ENCODE results near the gene PLPP4.

The PLPP4 gene

DNA sequence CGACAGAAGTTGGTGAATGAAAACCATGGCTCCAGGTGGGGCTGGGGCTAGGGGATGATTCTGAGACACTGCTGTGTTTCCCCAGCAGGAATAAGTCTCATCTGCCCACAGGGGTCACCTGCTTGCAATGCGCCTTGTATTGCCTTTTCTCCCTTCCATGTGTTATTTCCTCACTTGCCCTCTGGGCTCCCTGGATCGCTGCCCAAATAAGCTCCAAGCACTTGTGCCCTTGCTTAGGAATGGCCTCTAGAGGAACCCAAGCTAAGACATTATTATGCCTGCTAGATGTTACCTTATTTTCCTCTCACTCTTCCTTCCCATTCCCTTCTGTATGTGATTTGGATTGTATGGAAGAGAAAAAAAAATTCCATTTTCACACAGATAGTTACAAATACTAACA lies 24.8 kb upstream of the PLPP4 start:
- ATAC-seq (replicated peaks; ENCODE audit: extremely low read depth, poor library complexity, severe bottlenecking) (no peak), DNase-seq (ENCODE audit: low spot score in 2 of 2) (no peak)
- Mint-ChIP-seq H3K9me3 (peaks cover 6% of the 10 kb centered on the region), H3K27me3 (peaks cover 38% of the 10 kb centered on the region), H3K4me1 (no peaks in the 10 kb centered on the region), H3K4me3 (no peak overlapping the region), H3K36me3 (ENCODE audit: insufficient read depth) (no peaks in the 10 kb centered on the region), H3K27ac (ENCODE audit: low read depth) (no peak overlapping the region)

DNA sequence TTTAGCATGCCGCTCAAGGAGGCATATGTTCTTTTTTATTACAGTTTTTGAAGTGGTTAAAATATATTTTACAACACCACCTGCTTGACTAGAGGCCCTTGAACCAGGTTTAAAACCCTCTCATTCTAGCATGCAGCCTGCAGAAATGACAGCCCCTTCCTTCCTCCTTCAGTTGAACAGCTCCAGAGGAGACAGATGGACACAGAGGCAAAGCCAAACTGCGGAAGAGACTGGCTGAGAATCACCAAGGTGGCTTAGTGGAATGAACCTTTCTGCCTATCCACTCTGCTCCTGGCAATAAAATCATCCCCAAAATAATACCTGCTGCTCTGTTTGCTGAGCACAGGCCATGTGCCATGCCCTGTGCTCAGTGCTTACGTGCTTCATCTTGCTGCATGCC lies 23.9 kb upstream of the PLPP4 start:
- ATAC-seq (replicated peaks; ENCODE audit: extremely low read depth, poor library complexity, severe bottlenecking) (no peak), DNase-seq (ENCODE audit: low spot score in 2 of 2) (no peak)
- H3K9me3 Mint-ChIP-seq, result peaks cover 6% of the 10 kb centered on the region
- H3K4me1 Mint-ChIP-seq, result no peaks in the 10 kb centered on the region
- H3K4me3 Mint-ChIP-seq, result no peak overlapping the region
- H3K27ac Mint-ChIP-seq (ENCODE audit: low read depth), result no peak overlapping the region
- H3K36me3 Mint-ChIP-seq (ENCODE audit: insufficient read depth), result no peaks in the 10 kb centered on the region
- H3K27me3 Mint-ChIP-seq, result peaks cover 38% of the 10 kb centered on the region

DNA sequence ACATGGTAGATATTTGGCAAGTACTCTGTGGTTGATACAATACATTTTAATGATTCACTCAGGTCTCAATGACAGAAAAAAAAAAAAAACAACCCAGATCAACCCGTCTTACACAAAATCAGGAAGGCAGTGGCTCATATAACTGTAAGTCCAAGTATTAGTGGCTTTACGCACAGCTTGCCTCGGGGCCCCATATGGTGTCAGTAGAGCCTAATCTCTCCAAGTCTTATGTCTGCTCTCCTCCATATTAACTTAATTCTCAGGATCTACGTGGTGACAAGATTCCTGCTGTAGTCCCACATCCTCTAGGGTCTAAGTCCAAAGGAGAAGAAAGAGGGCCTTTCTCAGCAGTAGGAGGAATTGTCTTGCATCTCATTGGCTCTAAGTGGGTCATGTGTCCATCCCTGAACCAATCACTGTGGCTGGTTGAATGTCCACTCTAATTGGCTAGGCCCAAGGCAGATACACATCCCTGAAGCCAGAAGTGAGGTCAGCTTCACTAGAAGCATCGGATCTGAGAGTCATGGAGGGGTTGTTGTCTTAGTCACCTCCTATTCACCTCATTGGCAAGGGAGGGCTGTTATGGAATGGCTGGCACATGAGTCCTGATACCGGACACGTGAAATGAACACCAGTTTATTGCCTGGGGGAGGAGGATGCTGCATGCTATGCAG lies 20.5 kb upstream of the PLPP4 start:
- ATAC-seq (replicated peaks; ENCODE audit: extremely low read depth, poor library complexity, severe bottlenecking), result no peak

DNA sequence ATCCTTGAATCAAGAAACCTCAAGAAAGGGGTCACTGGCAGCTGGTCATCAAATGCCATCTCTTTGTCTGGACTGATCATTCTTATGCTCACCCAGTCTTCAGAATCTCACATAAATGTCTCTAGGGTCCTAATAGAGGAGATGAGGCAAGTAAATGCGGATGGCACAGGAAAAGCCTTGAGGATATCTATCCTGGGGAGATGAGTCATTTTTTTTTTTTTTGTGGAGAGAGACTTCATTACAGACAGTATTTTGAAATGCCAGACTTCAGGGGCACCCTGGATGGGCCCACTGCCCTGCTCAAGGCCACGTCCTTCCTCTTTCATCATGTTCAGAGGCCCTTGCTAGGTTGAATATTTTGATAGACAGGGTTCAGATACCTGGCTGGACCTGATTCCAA lies 19.5 kb upstream of the PLPP4 start:
- H3K36me3 Mint-ChIP-seq (ENCODE audit: insufficient read depth), result no peaks in the 10 kb centered on the region
- H3K4me3 Mint-ChIP-seq, result no peak overlapping the region
- no peaks in the 10 kb centered on the region for H3K4me1 Mint-ChIP-seq
- no peak for DNase-seq (ENCODE audit: low spot score in 2 of 2)
- H3K27me3 Mint-ChIP-seq, result peaks cover 14% of the 10 kb centered on the region
- H3K27ac Mint-ChIP-seq (ENCODE audit: low read depth), result no peak overlapping the region
- no peak for ATAC-seq (replicated peaks; ENCODE audit: extremely low read depth, poor library complexity, severe bottlenecking)
- peaks cover 6% of the 10 kb centered on the region for H3K9me3 Mint-ChIP-seq

More for the DNA sequence above, 20.5 kb upstream of the PLPP4 start:
- Mint-ChIP-seq H3K4me3 (no peak overlapping the region), H3K4me1 (no peaks in the 10 kb centered on the region), H3K27me3 (peaks cover 22% of the 10 kb centered on the region), H3K9me3 (peaks cover 6% of the 10 kb centered on the region), H3K27ac (ENCODE audit: low read depth) (no peak overlapping the region), H3K36me3 (ENCODE audit: insufficient read depth) (no peaks in the 10 kb centered on the region)
- no peak for DNase-seq (ENCODE audit: low spot score in 2 of 2)

DNA sequence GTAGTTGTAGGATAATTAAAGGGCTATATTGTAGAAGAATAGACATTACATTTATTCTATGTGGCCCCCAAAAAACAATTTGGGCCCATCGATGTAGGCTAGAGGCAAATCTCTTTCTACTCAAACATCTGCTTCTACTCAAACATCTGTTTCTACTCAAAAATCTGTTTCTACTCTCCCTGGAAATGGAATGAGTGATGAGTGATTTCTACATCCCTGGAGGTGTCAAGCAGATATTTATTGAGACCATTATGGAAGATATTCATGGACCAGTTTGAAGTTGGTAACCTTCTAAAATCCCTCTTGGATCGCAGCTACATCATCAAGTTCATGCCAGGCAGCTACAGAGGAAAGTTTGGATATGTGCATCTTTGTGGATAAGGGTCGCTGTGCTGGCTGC lies 5.1 kb upstream of the PLPP4 start:
- peaks cover 22% of the 10 kb centered on the region for H3K27me3 Mint-ChIP-seq

DNA sequence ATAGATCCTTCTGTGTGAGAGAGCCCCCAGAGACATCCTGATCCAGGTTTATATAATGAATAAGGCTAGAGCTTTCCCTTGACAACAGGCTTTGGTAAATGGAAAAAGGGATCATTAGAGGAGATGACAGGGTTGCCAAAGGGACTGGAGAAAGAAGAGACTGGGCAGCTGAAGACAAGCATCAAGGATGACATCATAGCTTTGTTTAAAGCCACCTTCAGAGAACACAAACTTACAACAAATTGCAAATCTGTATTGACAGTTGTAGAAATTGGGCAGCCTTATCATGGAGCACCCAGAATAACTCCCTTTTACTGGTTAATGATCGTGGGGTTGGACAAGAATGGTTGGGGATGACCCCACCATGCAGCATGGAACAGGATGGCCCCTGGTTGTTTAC lies 3.7 kb upstream of the PLPP4 start:
- H3K9me3 Mint-ChIP-seq, result no peaks in the 10 kb centered on the region
- peaks cover 34% of the 10 kb centered on the region for H3K27me3 Mint-ChIP-seq
- ATAC-seq (replicated peaks; ENCODE audit: extremely low read depth, poor library complexity, severe bottlenecking), result no peak
- DNase-seq (ENCODE audit: low spot score in 2 of 2), result no peak
- no peaks in the 10 kb centered on the region for H3K4me1 Mint-ChIP-seq
- H3K36me3 Mint-ChIP-seq (ENCODE audit: insufficient read depth), result peaks cover 4% of the 10 kb centered on the region
- no peak overlapping the region for H3K4me3 Mint-ChIP-seq
- no peak overlapping the region for H3K27ac Mint-ChIP-seq (ENCODE audit: low read depth)

More for the DNA sequence above, 5.1 kb upstream of the PLPP4 start:
- Mint-ChIP-seq H3K4me1 (no peaks in the 10 kb centered on the region), H3K27ac (ENCODE audit: low read depth) (no peak overlapping the region), H3K36me3 (ENCODE audit: insufficient read depth) (no peaks in the 10 kb centered on the region), H3K4me3 (no peak overlapping the region), H3K9me3 (no peaks in the 10 kb centered on the region)
- DNase-seq (ENCODE audit: low spot score in 2 of 2) (no peak), ATAC-seq (replicated peaks; ENCODE audit: extremely low read depth, poor library complexity, severe bottlenecking) (no peak)

DNA sequence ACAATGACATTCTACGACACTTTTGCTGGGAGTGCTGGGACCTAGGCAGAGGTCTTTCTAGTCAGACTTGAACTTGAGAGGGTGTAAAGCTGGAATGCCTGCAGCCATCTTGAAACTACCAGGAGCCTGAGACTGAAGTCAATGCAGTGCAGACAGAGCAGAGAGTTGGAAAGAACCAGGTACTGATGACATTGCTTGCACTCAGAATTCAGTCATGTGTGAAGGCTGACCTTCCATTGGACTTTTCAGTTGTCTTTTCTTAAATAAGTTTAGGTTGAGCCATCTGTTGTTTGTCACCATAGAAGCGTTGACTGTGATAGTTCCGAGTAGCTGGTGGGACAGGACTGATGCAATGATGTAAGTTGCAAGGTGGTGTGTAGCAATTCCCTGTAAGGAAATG lies 3.1 kb upstream of the PLPP4 start:
- H3K27ac Mint-ChIP-seq (ENCODE audit: low read depth), result no peak overlapping the region
- peaks cover 40% of the 10 kb centered on the region for H3K27me3 Mint-ChIP-seq
- peaks cover 4% of the 10 kb centered on the region for H3K36me3 Mint-ChIP-seq (ENCODE audit: insufficient read depth)

DNA sequence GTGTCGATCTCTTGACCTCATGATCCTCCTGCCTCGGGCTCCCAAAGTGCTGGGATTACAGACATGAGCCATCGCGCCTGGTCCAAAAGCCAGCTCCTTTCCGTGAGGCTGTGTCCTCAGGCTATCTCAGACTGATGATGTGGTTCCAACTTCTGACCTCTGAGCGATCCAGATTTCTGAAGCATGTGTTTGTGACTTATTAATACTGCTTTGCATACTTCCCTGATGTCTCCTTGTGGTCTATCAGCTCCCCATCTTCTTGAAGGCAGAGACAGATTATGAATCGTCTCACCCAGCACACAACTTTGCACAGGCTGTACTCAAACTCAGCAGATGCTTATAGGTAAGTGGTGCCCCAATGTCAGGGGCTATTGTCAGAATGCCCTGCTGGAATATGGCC lies 2.0 kb upstream of the PLPP4 start:
- Mint-ChIP-seq H3K9me3 (no peaks in the 10 kb centered on the region), H3K36me3 (ENCODE audit: insufficient read depth) (peaks cover 4% of the 10 kb centered on the region), H3K4me1 (no peaks in the 10 kb centered on the region), H3K27ac (ENCODE audit: low read depth) (no peak overlapping the region), H3K27me3 (peaks cover 42% of the 10 kb centered on the region), H3K4me3 (no peak overlapping the region)
- DNase-seq (ENCODE audit: low spot score in 2 of 2) (no peak), ATAC-seq (replicated peaks; ENCODE audit: extremely low read depth, poor library complexity, severe bottlenecking) (no peak)

More for the DNA sequence above, 3.1 kb upstream of the PLPP4 start:
- no peaks in the 10 kb centered on the region for H3K9me3 Mint-ChIP-seq
- no peak for ATAC-seq (replicated peaks; ENCODE audit: extremely low read depth, poor library complexity, severe bottlenecking)
- no peak for DNase-seq (ENCODE audit: low spot score in 2 of 2)
- H3K4me1 Mint-ChIP-seq, result no peaks in the 10 kb centered on the region
- H3K4me3 Mint-ChIP-seq, result no peak overlapping the region

DNA sequence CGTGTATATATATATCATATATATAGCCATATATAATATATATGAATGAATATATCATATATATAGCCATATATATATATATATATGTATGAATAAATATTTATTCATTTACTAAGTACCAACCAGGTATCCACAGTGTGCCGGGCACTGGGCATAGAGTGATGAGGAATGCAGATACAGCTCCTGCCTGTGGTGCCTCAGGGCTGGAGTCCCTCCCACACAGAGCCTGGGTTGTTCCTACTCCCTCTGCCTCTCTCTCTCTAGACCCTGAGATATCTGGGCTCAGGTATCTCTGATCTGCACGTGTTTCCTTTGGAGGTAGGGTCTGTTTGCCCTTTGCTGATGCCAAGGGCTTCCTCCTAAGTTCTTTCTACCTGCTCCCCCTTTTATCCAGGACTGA lies 1.4 kb upstream of the PLPP4 start:
- no peak overlapping the region for H3K27ac Mint-ChIP-seq (ENCODE audit: low read depth)
- H3K27me3 Mint-ChIP-seq, result peaks cover 42% of the 10 kb centered on the region
- DNase-seq (ENCODE audit: low spot score in 2 of 2) (no peak), ATAC-seq (replicated peaks; ENCODE audit: extremely low read depth, poor library complexity, severe bottlenecking) (no peak)
- H3K4me1 Mint-ChIP-seq, result no peaks in the 10 kb centered on the region
- H3K9me3 Mint-ChIP-seq, result no peaks in the 10 kb centered on the region
- H3K4me3 Mint-ChIP-seq, result no peak overlapping the region
- H3K36me3 Mint-ChIP-seq (ENCODE audit: insufficient read depth), result peaks cover 4% of the 10 kb centered on the region

DNA sequence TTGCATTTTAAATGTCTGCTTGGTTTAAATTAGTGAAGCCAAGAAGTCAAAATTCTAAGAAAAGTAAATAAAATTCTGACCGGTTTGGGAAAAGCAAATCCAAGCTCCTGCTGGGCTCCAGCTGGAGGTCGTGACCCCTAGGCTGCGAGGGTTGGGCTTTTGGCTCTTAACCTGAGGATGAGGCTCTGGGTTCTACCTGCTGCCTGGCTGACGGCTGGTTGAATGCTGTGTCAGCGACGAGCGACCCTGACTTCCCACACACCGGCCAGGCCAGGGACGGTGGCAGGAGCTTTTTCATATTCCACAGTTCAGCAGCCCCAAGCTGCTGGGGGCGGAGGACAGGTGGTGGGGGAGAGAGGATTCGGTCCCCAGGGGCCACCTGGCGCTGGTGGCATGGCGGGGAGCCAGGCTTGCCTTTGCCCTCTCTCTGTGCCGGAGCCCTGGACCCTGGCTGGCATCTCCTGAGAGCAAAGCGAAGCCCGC lies 843 bp upstream of the PLPP4 start:
- no peak overlapping the region for H3K27ac Mint-ChIP-seq (ENCODE audit: low read depth)
- ATAC-seq (replicated peaks; ENCODE audit: extremely low read depth, poor library complexity, severe bottlenecking) (no peak), DNase-seq (ENCODE audit: low spot score in 2 of 2) (no peak)
- no peaks in the 10 kb centered on the region for H3K9me3 Mint-ChIP-seq
- peak overlapping the region; percentile 42 for H3K4me3 Mint-ChIP-seq
- peaks cover 4% of the 10 kb centered on the region for H3K36me3 Mint-ChIP-seq (ENCODE audit: insufficient read depth)
- H3K4me1 Mint-ChIP-seq, result no peaks in the 10 kb centered on the region
- H3K27me3 Mint-ChIP-seq, result peaks cover 42% of the 10 kb centered on the region

DNA sequence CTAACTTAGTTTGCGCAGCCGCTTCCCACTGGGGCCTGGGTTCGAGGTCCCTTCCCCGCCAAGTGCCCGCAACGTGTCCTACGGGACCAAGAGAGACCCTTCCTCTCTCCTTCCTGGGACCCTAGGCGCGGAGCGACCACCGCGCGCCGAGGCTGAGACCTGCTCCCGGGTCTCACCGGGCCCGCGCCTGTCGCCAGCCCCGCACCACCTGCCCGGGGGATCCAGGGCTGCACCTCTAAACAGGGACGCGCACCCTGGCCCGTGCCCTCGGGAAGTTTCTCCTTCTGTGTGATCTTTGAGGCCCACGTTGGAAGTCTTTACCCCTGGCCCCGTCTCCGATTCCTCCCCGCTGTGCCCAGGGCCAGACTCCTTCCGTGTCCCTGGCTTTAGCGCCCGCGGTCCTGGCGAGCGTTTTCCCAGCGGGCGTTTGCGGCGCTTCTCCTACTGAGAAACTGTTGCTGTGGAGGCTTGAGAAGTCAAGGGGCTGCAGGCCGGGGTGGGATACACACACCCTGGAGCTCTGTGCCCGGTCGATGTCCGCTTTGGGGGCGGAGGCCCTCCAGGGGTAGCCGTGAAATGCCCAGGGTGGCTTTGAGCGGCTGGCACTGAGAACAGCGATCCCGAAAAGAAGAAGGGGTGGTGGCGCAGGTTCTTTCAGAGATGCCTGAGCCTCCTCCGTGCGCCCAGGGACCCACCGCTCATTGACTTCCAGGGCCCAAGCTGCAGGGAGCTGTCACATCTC lies 575 bp downstream of the PLPP4 start:
- no peak overlapping the region for H3K27ac Mint-ChIP-seq (ENCODE audit: low read depth)
- H3K36me3 Mint-ChIP-seq (ENCODE audit: insufficient read depth), result peaks cover 4% of the 10 kb centered on the region
- no peaks in the 10 kb centered on the region for H3K9me3 Mint-ChIP-seq
- H3K27me3 Mint-ChIP-seq, result peaks cover 42% of the 10 kb centered on the region
- ATAC-seq (replicated peaks; ENCODE audit: extremely low read depth, poor library complexity, severe bottlenecking) (no peak), DNase-seq (ENCODE audit: low spot score in 2 of 2) (no peak)
- H3K4me1 Mint-ChIP-seq, result no peaks in the 10 kb centered on the region
- peak overlapping the region; percentile 31 for H3K4me3 Mint-ChIP-seq

DNA sequence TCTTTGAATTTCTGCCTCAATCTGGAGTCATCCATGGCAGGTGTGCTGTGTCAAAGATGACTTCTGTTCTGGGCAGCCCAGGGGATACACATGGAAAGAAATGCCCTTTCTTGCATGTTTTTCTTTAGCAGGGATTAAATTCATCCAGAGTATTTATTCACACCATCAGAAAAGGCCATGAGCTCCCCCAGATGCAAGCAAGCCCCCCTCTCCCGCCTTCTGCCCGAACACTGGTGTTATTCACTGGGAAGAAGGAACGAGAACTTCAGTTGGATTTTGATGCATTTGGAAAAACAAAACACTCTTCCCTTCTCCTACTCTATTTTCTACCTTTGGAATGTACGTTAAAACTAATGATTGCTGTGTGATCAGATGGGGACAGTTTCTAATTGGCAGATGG lies 1.4 kb downstream of the PLPP4 start:
- Mint-ChIP-seq H3K27me3 (peaks cover 42% of the 10 kb centered on the region), H3K27ac (ENCODE audit: low read depth) (no peak overlapping the region), H3K36me3 (ENCODE audit: insufficient read depth) (peaks cover 4% of the 10 kb centered on the region), H3K4me3 (no peak overlapping the region), H3K4me1 (no peaks in the 10 kb centered on the region), H3K9me3 (no peaks in the 10 kb centered on the region)
- no peak for ATAC-seq (replicated peaks; ENCODE audit: extremely low read depth, poor library complexity, severe bottlenecking)
- DNase-seq (ENCODE audit: low spot score in 2 of 2), result no peak

DNA sequence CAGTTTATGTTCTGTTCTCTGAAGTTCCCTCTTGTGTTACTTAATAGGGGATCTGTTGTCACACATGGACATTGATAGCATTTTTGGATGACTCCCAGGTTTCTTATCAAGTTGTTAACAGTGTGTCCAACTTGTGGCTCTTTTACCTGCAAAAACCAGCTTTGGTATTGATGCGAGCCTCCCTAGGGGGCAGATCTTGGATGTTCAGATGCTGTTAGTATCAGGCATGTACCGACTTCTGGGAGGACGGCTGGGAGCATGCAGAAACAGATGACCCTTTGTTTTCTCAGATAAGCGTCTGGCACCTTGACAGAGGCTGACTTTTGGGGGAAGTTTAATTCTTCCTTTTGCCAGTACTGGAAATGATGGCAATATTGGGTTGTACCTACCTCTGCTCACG lies 2.2 kb downstream of the PLPP4 start:
- Mint-ChIP-seq H3K27ac (ENCODE audit: low read depth) (no peak overlapping the region), H3K4me1 (no peaks in the 10 kb centered on the region), H3K9me3 (no peaks in the 10 kb centered on the region), H3K36me3 (ENCODE audit: insufficient read depth) (peaks cover 4% of the 10 kb centered on the region), H3K27me3 (peaks cover 42% of the 10 kb centered on the region), H3K4me3 (no peak overlapping the region)
- ATAC-seq (replicated peaks; ENCODE audit: extremely low read depth, poor library complexity, severe bottlenecking) (no peak), DNase-seq (ENCODE audit: low spot score in 2 of 2) (no peak)
